DOHH2 (cell line): ENCODE results near the gene PDZK1IP1.

ENCODE experiments used
- CTCF ChIP-seq: fragments of 200-600 bp; sonication (generic); IDR thresholded peaks from one replicate; pipeline ENCODE4 v1.5.1; 2014; ENCODE audit warnings: antibody characterized with exemption, mild to moderate bottlenecking, low read depth, low read length; ENCODE audit not compliant: poor library complexity, severe bottlenecking
- EZH2phosphoT487 ChIP-seq: fragments of 200-600 bp; sonication (generic); IDR thresholded peaks from 2 replicates; pipeline ENCODE4 v1.6.1; 2017; ENCODE audit warnings: borderline replicate concordance, mild to moderate bottlenecking, antibody characterized with exemption, low read length, moderate library complexity, mixed read lengths

- TF ChIP-seq CTCF (no peak), EZH2phosphoT487 (no peak)
These were observed 11.2 kb downstream of the PDZK1IP1 start for GRCh38 chr1:47178654-47179016.
